WERI-Rb-1 (cell line): ENCODE results near the gene NACC1.
A peak's percentile ranks its signal among the peaks of the same experiment; 100 is the strongest.

Experiments used
- DNase-seq: peaks from one replicate; pipeline ENCODE4 v3.0.0-alpha.2; 2020
- H3K27ac ChIP-seq: fragments of 250-450 bp; sonication (Bioruptor Pico); 2 replicates; pipeline ENCODE4 v1.5.1; 2020; ENCODE audit warnings: mild to moderate bottlenecking, moderate library complexity
- H3K27me3 ChIP-seq: fragments of 250-450 bp; sonication (Bioruptor Pico); 2 replicates; pipeline ENCODE4 v1.5.1; 2021; ENCODE audit warnings: mild to moderate bottlenecking, low read depth, moderate library complexity; ENCODE audit not compliant: insufficient read depth, severe bottlenecking
- H3K36me3 ChIP-seq: fragments of 250-450 bp; sonication (Bioruptor Pico); 2 replicates; pipeline ENCODE4 v1.5.1; 2020; ENCODE audit warnings: mild to moderate bottlenecking, moderate library complexity
- H3K4me3 ChIP-seq: 2 replicates; pipeline ENCODE4 v1.5.1; 2011; ENCODE audit warnings: low read depth, mild to moderate bottlenecking, control low read depth, low read length
- H3K9me3 ChIP-seq: fragments of 250-450 bp; sonication (Bioruptor Pico); 2 replicates; pipeline ENCODE4 v1.5.1; 2021; ENCODE audit warnings: mild to moderate bottlenecking, moderate library complexity; ENCODE audit not compliant: severe bottlenecking
- CTCF ChIP-seq: IDR thresholded peaks from 2 replicates; pipeline ENCODE4 v1.5.1; 2011; ENCODE audit warnings: low read depth, mild to moderate bottlenecking, control low read depth, inconsistent platforms, low read length

NACC1 gene

GRCh38 chr19:13117772-13118423, at the start of gene NACC1:
NACC1 (plus strand) TSS chr19:13118264; CDS start chr19:13135208, 16,944 bp downstream.
- no peaks in the 10 kb centered on the region for H3K9me3 ChIP-seq
- peak within 1 kb of the TSS; percentile 97 for H3K27ac ChIP-seq
- DNase-seq: peak; percentile 89
- H3K36me3 ChIP-seq: peaks cover 49% of the 10 kb centered on the region
- TF ChIP-seq CTCF: no peak
- no peaks in the 10 kb centered on the region for H3K27me3 ChIP-seq
- H3K4me3 ChIP-seq: peak within 1 kb of the TSS; percentile 96

GRCh38 chr19:13069415-13070359, 48.4 kb upstream of the NACC1 start:
- no peak for DNase-seq
- Histone ChIP-seq H3K9me3 (no peaks in the 10 kb centered on the region), H3K27me3 (no peaks in the 10 kb centered on the region), H3K4me3 (no peak overlapping the region), H3K27ac (no peak overlapping the region), H3K36me3 (no peaks in the 10 kb centered on the region)
- no peak for TF ChIP-seq CTCF

GRCh38 chr19:13070425-13071140, 47.5 kb upstream of the NACC1 start:
- no peaks in the 10 kb centered on the region for H3K36me3 ChIP-seq
- H3K27me3 ChIP-seq: no peaks in the 10 kb centered on the region
- no peak for DNase-seq
- no peaks in the 10 kb centered on the region for H3K9me3 ChIP-seq
- H3K4me3 ChIP-seq: no peak overlapping the region
- no peak overlapping the region for H3K27ac ChIP-seq
- TF ChIP-seq CTCF: no peak

- H3K4me3 ChIP-seq: no peak overlapping the region
- no peak for TF ChIP-seq CTCF
- no peaks in the 10 kb centered on the region for H3K27me3 ChIP-seq
- no peak for DNase-seq
- no peak overlapping the region for H3K27ac ChIP-seq
- H3K9me3 ChIP-seq: no peaks in the 10 kb centered on the region
- no peaks in the 10 kb centered on the region for H3K36me3 ChIP-seq
These were observed 46.4 kb upstream of the NACC1 start for GRCh38 chr19:13071444-13072187.

- TF ChIP-seq CTCF: no peak
- no peak overlapping the region for H3K4me3 ChIP-seq
- no peaks in the 10 kb centered on the region for H3K36me3 ChIP-seq
- DNase-seq: no peak
- H3K27ac ChIP-seq: no peak overlapping the region
- H3K27me3 ChIP-seq: no peaks in the 10 kb centered on the region
- H3K9me3 ChIP-seq: no peaks in the 10 kb centered on the region
These were observed 45.7 kb upstream of the NACC1 start for GRCh38 chr19:13072188-13072908.
